HG03039 (cell line): ENCODE results near the gene ADGRD1.

Experiments used
- ATAC-seq: cut with Tn5 transposase; IDR thresholded peaks from one replicate; pipeline ENCODE4 v1.9.1; 2021; ENCODE audit warnings: mild to moderate bottlenecking, moderate library complexity; ENCODE audit not compliant: unreplicated experiment

Gene ADGRD1

GRCh38 chr12:130965214-130965613, 11.5 kb downstream of the ADGRD1 start:
- no peak for ATAC-seq

DNA sequence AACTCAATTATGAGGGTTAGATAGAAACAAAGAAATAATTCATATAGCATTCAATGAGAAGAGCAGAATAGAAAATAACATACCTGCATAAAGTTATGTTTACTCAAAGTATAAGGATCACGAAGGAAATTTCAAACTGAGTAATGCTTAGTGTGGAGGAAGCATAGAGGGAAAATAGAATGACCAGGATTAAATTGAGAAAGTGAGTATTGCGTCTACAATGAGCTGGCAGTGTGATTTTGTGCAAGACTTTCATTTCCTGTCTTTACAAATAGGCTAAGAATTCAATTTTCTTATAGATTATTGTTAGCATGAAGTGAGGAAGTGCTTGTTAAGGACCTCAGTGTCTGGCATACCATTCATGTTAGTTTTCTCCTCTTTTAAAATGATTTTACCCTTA, 12.0 kb downstream of the ADGRD1 start:
- ATAC-seq = no peak

DNA sequence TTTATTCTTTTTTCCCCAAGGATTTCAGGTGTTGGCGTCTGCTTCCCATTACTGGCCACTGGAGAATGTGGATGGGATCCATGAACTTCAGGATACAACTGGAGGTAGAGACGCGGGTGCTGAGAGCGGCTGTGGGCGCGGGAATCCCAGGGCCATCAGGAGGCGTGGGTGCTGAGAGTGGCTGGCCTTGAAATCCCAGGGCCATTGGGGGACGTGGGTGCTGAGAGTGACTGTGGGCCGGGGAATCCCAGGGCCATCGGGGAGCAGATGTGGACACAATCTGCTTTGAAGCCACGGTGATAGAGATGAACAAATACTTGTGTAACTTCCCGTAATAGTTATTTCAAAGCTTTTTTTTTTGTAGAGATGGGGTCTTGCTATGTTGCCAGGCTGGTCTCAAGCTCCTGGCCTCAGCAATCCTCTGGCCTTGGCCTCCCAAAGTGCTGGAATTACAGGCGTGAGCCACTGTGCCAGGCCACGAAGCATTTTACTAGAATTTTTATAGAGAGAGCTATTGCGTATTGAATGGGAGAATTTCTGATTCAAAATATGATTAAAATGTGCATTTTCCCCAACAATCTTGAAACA, 12.8 kb downstream of the ADGRD1 start:
- ATAC-seq = no peak

DNA sequence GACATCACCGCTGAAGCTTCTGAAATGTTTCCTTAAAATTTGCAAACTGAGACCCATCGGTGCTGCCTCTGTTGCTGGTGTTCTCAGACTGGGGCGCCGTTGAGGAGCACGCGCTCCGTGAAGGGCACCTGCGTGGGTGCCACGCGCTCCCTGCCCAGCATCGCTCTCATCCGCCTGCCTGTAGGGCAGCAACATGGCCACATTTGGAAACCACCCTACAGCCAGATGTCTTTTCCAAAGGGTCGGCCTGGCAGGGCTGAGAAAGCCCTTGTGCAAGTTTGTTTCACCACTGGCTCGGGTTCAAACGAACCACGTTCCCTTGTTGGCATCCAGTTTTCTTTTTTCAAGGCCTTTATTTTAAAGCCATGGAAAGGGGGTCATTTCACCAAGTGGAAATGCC, 13.9 kb downstream of the ADGRD1 start:
- no peak for ATAC-seq

GRCh38 chr12:130968611-130969010, 14.9 kb downstream of the ADGRD1 start:
- no peak for ATAC-seq

GRCh38 chr12:130969223-130969622, 15.5 kb downstream of the ADGRD1 start:
- ATAC-seq = no peak

DNA sequence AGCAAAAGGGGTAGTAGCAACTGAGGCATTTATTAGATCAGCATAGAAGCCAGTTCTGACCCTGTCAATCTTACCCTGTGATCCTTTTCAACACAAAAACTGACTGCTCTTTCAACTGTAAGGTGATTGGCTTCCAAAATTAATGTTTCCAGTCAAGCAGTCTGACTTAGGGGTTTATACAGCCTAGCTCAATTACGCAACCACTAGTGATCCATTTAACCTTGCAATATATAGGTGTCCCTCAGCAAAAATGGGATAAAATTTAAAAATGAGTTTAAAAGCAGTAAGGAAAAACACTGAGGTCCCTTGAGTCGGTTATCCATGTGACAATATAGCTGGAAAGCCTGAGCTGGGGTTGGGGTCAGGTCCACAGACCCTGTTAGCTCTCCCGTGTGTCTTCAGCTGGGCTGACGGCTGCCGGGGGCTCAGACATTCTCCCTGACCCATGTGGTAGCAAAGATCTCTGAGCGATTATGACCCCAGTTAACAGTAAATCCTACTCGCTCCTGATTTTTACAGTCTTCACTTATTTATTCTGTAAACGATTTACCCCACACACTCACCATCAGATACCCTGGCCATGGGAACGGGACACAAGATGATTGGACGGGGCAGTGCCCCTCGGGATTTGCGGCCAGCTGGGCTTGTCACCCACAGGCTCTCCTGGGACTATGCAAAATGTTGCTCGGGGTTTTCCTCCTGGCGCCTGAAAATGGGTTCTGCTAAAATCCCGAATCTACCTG, 16.6 kb downstream of the ADGRD1 start:
- no peak for ATAC-seq

DNA sequence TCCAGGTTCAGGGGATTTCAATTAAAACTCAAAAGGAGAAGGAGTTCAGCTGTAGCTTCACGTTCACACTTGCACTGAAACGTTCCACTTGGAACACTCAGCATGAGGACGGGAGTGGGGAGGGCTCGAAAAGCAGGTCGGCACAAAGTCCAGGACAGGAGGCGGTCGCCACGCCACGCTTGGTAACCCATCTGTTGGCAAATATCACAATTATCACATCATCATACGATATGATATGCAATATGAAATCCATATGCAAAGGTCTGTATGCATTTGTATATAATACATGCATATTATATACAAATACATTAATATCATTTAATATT, 17.2 kb downstream of the ADGRD1 start:
- ATAC-seq = no peak

- no peak for ATAC-seq
Observed at GRCh38 chr12:130971925-130972585, 18.3 kb downstream of the ADGRD1 start.

DNA sequence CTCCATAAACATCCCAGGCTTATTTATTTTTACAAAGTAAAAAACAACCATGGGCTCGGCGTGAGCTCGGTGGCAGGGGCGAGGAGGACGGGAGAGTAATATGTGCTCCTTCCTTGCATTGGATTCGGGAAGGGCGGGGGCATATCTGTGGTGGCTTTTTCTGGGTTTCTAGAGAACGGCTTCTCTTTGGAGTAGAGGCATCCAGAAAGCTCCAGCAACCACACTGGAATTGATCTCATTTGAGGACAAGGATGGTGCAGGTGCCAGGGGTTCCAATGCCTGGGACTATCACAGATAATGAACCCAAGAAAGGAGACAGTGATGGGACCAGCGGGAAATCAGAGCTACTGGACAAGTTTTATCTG, 18.9 kb downstream of the ADGRD1 start:
- ATAC-seq = no peak

DNA sequence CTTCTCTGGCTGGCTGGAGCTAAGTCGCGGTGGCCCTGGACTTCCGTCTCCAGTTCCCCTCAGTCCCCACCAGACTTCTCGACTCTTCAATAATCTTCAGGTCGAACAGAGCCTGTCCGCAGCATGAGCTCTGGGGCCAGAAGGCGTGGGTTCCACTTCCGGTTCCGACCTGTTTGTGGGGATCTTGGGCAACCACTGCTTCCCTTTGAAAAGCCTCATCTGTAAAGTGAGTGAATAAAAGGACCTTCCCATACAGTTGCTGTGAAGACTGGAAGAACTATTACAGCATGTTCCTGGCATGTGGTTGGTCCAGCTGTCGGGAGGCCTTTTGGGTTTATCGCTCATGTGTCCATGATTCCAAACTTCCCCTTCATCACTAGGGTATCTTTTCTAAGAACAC, 19.4 kb downstream of the ADGRD1 start:
- ATAC-seq = no peak

GRCh38 chr12:130973906-130974305, 20.2 kb downstream of the ADGRD1 start:
- no peak for ATAC-seq

DNA sequence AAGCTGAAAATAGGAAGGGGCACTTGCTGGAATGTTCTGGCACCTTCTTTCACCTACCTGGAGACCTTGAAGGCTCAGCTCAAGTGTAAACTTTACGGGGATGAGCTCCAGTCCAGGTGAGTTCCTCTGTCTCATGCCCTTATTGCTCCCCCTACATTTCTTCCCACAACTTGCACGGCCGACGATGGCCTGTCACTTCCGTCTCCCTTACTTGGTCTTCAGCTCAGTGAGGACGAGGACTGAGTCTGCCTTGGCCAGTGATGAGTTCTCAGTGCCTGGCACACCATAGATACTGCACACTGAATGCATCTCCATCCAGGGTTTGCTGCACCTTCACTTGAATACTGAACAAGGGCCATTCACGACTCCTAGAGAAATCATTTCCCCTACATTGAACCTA, 21.4 kb downstream of the ADGRD1 start:
- no peak for ATAC-seq

- no peak for ATAC-seq
Observed at GRCh38 chr12:130976171-130976720, 22.5 kb downstream of the ADGRD1 start.

GRCh38 chr12:130977046-130977742, 23.5 kb downstream of the ADGRD1 start:
- ATAC-seq = no peak

DNA sequence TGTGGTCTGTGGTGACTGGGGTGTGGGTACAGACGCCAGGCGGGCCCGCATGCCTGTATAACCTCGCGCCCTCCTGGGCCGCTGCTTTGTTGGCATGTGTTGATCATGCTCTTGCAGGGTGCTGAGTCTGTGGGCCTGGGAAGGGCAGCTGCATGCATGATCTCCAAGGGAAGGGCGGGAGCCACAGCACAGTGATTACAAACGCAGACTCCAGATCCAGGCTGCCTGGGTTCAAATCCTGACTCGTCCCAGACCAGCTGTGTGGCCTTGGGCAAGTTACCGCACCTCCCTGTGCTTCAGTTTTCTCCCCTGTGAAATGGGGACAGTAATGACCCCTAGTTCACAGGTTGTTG, 24.0 kb downstream of the ADGRD1 start:
- no peak for ATAC-seq

- no peak for ATAC-seq
Observed at GRCh38 chr12:130978785-130979184, 25.1 kb downstream of the ADGRD1 start.

- no peak for ATAC-seq
Observed at GRCh38 chr12:130981074-130981742, 27.5 kb downstream of the ADGRD1 start.

GRCh38 chr12:130981911-130982310, 28.2 kb downstream of the ADGRD1 start:
- ATAC-seq = no peak

GRCh38 chr12:130982565-130983225, 29.0 kb downstream of the ADGRD1 start:
- ATAC-seq = no peak
